ENCODE data around the gene CASKIN1. TPM values are rescaled to one million over a fixed set of nuclear protein-coding genes. Genes with fewer than 3 reads are reported as not detected.
"Not testable (repeated sequence)": the region's sequence is repeated elsewhere in the genome, so short reads cannot be mapped to it uniquely, and the experiment has no call there.

The CASKIN1 gene
- total and polyA plus RNA-seq, 12 donors, result 0.06 to 5.2 (median 1.3) TPM; not detected in 3

GRCh38 chr16:2142942-2143877 is 53.2 kb downstream of the CASKIN1 start:
- 72 to 78% (median 74%) methylated on average over 18 to 31 of the region's 31 CpGs for WGBS, 4 donors
- H3K36me3 ChIP-seq (replicated peaks in 1 of 2), result no peaks in the 10 kb centered on the region
- no peak overlapping the region for H3K4me3 ChIP-seq
- intact Hi-C loops (cut with DNase I), result no loop called here
- peaks cover 0 to 9% of the 10 kb centered on the region in 2 donors for H3K4me1 ChIP-seq (replicated peaks in 1 of 2)
- H3K9me3 ChIP-seq (replicated peaks in 1 of 3), result no peaks in the 10 kb centered on the region
- no peak for DNase-seq
- H3K27ac ChIP-seq, result no peak overlapping the region
- no peak for TF ChIP-seq POLR2A (IDR thresholded peaks at IDR 0.05)
- no peaks in the 10 kb centered on the region for H3K27me3 ChIP-seq

- H3K4me1 ChIP-seq (replicated peaks in 1 of 2); H3K36me3 ChIP-seq (replicated peaks in 1 of 2); H3K27me3 ChIP-seq; H3K9me3 ChIP-seq (replicated peaks in 1 of 3); intact Hi-C loops (cut with DNase I): not testable (repeated sequence)
- H3K27ac ChIP-seq, result peak within 1 kb of the TSS in 4 of 5 donors; percentile 37 to 89 (median 62)
- peak; percentile 95 to 100 (median 97) for DNase-seq
- 0 to 1% (median 1%) methylated on average over 25 to 66 of the region's 81 CpGs for WGBS, 4 donors
- TF ChIP-seq POLR2A (IDR thresholded peaks at IDR 0.05), result peak; percentile 46 to 78
- peak within 1 kb of the TSS in 2 of 4 donors; percentile 43 to 71 for H3K4me3 ChIP-seq
These were observed 60.5 kb downstream of the CASKIN1 start, which contains the start of gene PKD1 for GRCh38 chr16:2135770-2136490. Gene PKD1 (minus strand): TSS chr16:2135898. CDS start chr16:2135689, 209 bp downstream.

GRCh38 chr16:2135071-2135470 is 61.3 kb downstream of the CASKIN1 start:
- H3K4me1 ChIP-seq (replicated peaks in 1 of 2); H3K36me3 ChIP-seq (replicated peaks in 1 of 2); intact Hi-C loops (cut with DNase I); H3K27me3 ChIP-seq; H3K9me3 ChIP-seq (replicated peaks in 1 of 3): not testable (repeated sequence)
- WGBS, 4 donors, result 0 to 2% (median 1%) methylated on average over 8 to 31 of the region's 42 CpGs
- Histone ChIP-seq H3K27ac (peak overlapping the region in 4 of 5 donors; percentile 37 to 89 (median 61)), H3K4me3 (peak overlapping the region in 2 of 4 donors; percentile 43 to 71)
- peak in 3 of 7 donors; percentile 27 to 39 (median 33) for DNase-seq

- intact Hi-C loops (cut with DNase I); DNase-seq; H3K4me3 ChIP-seq; H3K4me1 ChIP-seq (replicated peaks in 1 of 2); H3K36me3 ChIP-seq (replicated peaks in 1 of 2); H3K9me3 ChIP-seq (replicated peaks in 1 of 3); H3K27me3 ChIP-seq: not testable (repeated sequence)
- H3K27ac ChIP-seq, result peak overlapping the region in 2 of 5 donors; percentile 45 to 60
- WGBS, 4 donors, result 41 to 67% methylated on average over 2 to 7 of the region's 12 CpGs; no CpG with 5 or more reads in 2 of the 4 donors
These were observed 62.6 kb downstream of the CASKIN1 start for GRCh38 chr16:2133797-2134196.

GRCh38 chr16:2129890-2130447 is 66.4 kb downstream of the CASKIN1 start:
- H3K27ac ChIP-seq, result not testable (repeated sequence)

GRCh38 chr16:2129251-2129650 is 67.2 kb downstream of the CASKIN1 start:
- H3K27me3 ChIP-seq; H3K4me3 ChIP-seq; intact Hi-C loops (cut with DNase I); H3K9me3 ChIP-seq (replicated peaks in 1 of 3); H3K27ac ChIP-seq; H3K36me3 ChIP-seq (replicated peaks in 1 of 2): not testable (repeated sequence)
- 54 to 84% (median 79%) methylated on average over 9 of the region's 11 CpGs for WGBS, 4 donors
- peaks cover 0 to 36% of the 10 kb centered on the region in 2 donors for H3K4me1 ChIP-seq (replicated peaks in 1 of 2)
- DNase-seq, result peak in 1 of 7 donors; percentile 22

More at GRCh38 chr16:2129890-2130447, 66.4 kb downstream of the CASKIN1 start:
- H3K9me3 ChIP-seq (replicated peaks in 1 of 3); H3K27me3 ChIP-seq; H3K4me3 ChIP-seq; H3K36me3 ChIP-seq (replicated peaks in 1 of 2); intact Hi-C loops (cut with DNase I): not testable (repeated sequence)
- DNase-seq, result peak in 1 of 7 donors; percentile 15
- H3K4me1 ChIP-seq (replicated peaks in 1 of 2), result peaks cover 0 to 32% of the 10 kb centered on the region in 2 donors
- WGBS, 4 donors, result 75 to 96% (median 80%) methylated on average over 5 to 22 of the region's 22 CpGs

- intact Hi-C loops (cut with DNase I); H3K4me3 ChIP-seq; H3K27me3 ChIP-seq; H3K9me3 ChIP-seq (replicated peaks in 1 of 3); H3K36me3 ChIP-seq (replicated peaks in 1 of 2): not testable (repeated sequence)
- H3K27ac ChIP-seq, result peak overlapping the region in 2 of 5 donors; percentile 90 to 92
- 7 to 33% methylated on average over 2 to 3 of the region's 3 CpGs; no CpG with 5 or more reads in 2 of the 4 donors for WGBS, 4 donors
- DNase-seq, result peak; percentile 44 to 80 (median 55)
- peaks cover 0 to 33% of the 10 kb centered on the region in 2 donors for H3K4me1 ChIP-seq (replicated peaks in 1 of 2)
These were observed 68.7 kb downstream of the CASKIN1 start for GRCh38 chr16:2127630-2128280.
